Mammary epithelial cell (primary cell): ENCODE measurements around the gene OR10R2.

ENCODE experiments used
- CTCF ChIP-seq, 2 donors: IDR thresholded peaks in 1 of 2; conservative IDR thresholded peaks in 1 of 2; 2 replicates each; pipeline ENCODE4 v1.5.1; 2011 to 2012; ENCODE audit warnings: inconsistent platforms in 2 of 2, low read length in 2 of 2, mild to moderate bottlenecking in 2 of 2, control low read depth in 1 of 2, low read depth in 1 of 2; ENCODE audit not compliant: insufficient read depth in 1 of 2; ENCODE audit errors: extremely low read depth in 1 of 2
- EZH2 ChIP-seq: IDR thresholded peaks from 2 replicates; pipeline ENCODE4 v1.6.1; 2012; ENCODE audit warnings: low read length, inconsistent platforms, borderline replicate concordance

- TF ChIP-seq CTCF (conservative IDR thresholded peaks at IDR 0.05 in 1 of 2, IDR thresholded peaks at IDR 0.05 in 1 of 2; ENCODE audit: extremely low read depth in 1 of 2, insufficient read depth in 1 of 2, low read depth in 1 of 2, low read length in 2 of 2), result no peak
- no peak for TF ChIP-seq EZH2
Observed at GRCh38 chr1:158507511-158507910, 35.5 kb downstream of the OR10R2 start.
